Measurements from ENCODE around the gene PDE12. TPM values are rescaled to one million over a fixed set of nuclear protein-coding genes. Genes with fewer than 3 reads are reported as not detected.

The PDE12 gene
- total RNA-seq, 2 experiments from 2014 or later = 25.9 to 27.7 TPM

Other genes starting within 250 kb of the PDE12 start
- under 1 TPM; 0.03 to 0.05 TPM for gene DNAH12, start 11.9 kb upstream of the PDE12 start, total RNA-seq
- 10 to 100 TPM; 64.9 to 68.9 TPM for gene ARF4, start 41.1 kb downstream of the PDE12 start, total RNA-seq
- gene DENND6A, start 136.8 kb downstream of the PDE12 start, total RNA-seq = 10 to 100 TPM; 28.5 to 29.6 TPM
- gene SLMAP, start 200.0 kb downstream of the PDE12 start, total RNA-seq = 10 to 100 TPM; 53.4 to 55.6 TPM

Measured in activated CD4-positive, alpha-beta memory T cell treated with anti-CD3 and anti-CD28 coated beads, Interleukin-2, amount 10 ng/mL, durations not matched to agents 7 days and 5 days (primary cell).